HEK293 (cell line): ENCODE measurements around the gene DAP.

Experiments
- CTCF ChIA-PET: fragments of 350-600 bp; formaldehyde crosslinking; extraction: SDS; loops from one replicate; lab custom pipeline; 2021; ENCODE audit warnings: antibody characterized with exemption; lab: Yijun Ruan, JAX
- POLR2A ChIA-PET: fragments of 300-600 bp; formaldehyde crosslinking; extraction: SDS; loops from one replicate; lab custom pipeline; 2020; ENCODE audit warnings: antibody characterized with exemption, inconsistent platforms; lab: Yijun Ruan, JAX
- H3K27ac ChIP-seq: fragments of 200-500 bp; sonication (Bioruptor generic); 2 replicates; pipeline ENCODE4 v1.5.1; 2014; ENCODE audit warnings: low read depth, low read length, control low read depth, inconsistent platforms; ENCODE audit errors: extremely low read depth
- H3K36me3 ChIP-seq, 2 experiments: fragments of 200-500 bp in 1 of 2; sonication (Bioruptor generic) in 1 of 2; 1 replicate in 1 of 2; 2 replicates in 1 of 2; pipeline ENCODE4 v1.5.1; 2014 to 2017; ENCODE audit warnings: inconsistent platforms in 2 of 2, low read length in 2 of 2; ENCODE audit not compliant: control insufficient read depth in 2 of 2, insufficient read depth in 1 of 2
- H3K4me1 ChIP-seq: fragments of 200-500 bp; sonication (Bioruptor generic); 2 replicates; pipeline ENCODE4 v1.5.1; 2014; ENCODE audit warnings: mild to moderate bottlenecking, low read length, inconsistent platforms; ENCODE audit not compliant: control insufficient read depth, insufficient read depth
- H3K4me3 ChIP-seq: 2 replicates; pipeline ENCODE4 v1.5.1; 2011; ENCODE audit warnings: low read depth, mild to moderate bottlenecking, control low read depth, low read length, moderate library complexity
- H3K9me3 ChIP-seq: fragments of 200-500 bp; sonication (Bioruptor generic); 2 replicates; pipeline ENCODE4 v1.5.1; 2014; ENCODE audit warnings: low read depth, low read length, inconsistent platforms; ENCODE audit not compliant: control insufficient read depth, insufficient read depth
- GLI4 ChIP-seq: fragments of 450-650 bp; formaldehyde crosslinking; IDR thresholded peaks from 2 replicates; pipeline ENCODE4 v1.5.1; 2016; ENCODE audit warnings: missing biosample characterization, missing genetic modification characterization
- ZBTB1 ChIP-seq: fragments of 450-650 bp; formaldehyde crosslinking; IDR thresholded peaks from 2 replicates; pipeline ENCODE4 v1.5.1; 2016; ENCODE audit warnings: missing biosample characterization, missing genetic modification characterization
- ZNF112 ChIP-seq: fragments of 450-650 bp; formaldehyde crosslinking; IDR thresholded peaks from 2 replicates; pipeline ENCODE4 v1.5.0; 2017; ENCODE audit warnings: missing biosample characterization, missing genetic modification characterization
- ZNF157 ChIP-seq: fragments of 450-650 bp; formaldehyde crosslinking; IDR thresholded peaks from 2 replicates; pipeline ENCODE4 v1.5.1; 2016; ENCODE audit warnings: missing biosample characterization, missing genetic modification characterization
- ZNF169 ChIP-seq: fragments of 450-650 bp; formaldehyde crosslinking; IDR thresholded peaks from 2 replicates; pipeline ENCODE4 v1.5.1; 2016; ENCODE audit warnings: missing biosample characterization, missing genetic modification characterization
- ZNF175 ChIP-seq: fragments of 450-650 bp; formaldehyde crosslinking; IDR thresholded peaks from 2 replicates; pipeline ENCODE4 v1.5.1; 2016; ENCODE audit warnings: missing biosample characterization, missing genetic modification characterization
- ZNF19 ChIP-seq: fragments of 450-650 bp; formaldehyde crosslinking; IDR thresholded peaks from 2 replicates; pipeline ENCODE4; 2016; ENCODE audit warnings: missing biosample characterization, missing genetic modification characterization, low read depth
- ZNF223 ChIP-seq: fragments of 450-650 bp; formaldehyde crosslinking; IDR thresholded peaks from 2 replicates; pipeline ENCODE4 v1.5.1; 2016; ENCODE audit warnings: missing biosample characterization, missing genetic modification characterization
- ZNF324 ChIP-seq: fragments of 450-650 bp; formaldehyde crosslinking; IDR thresholded peaks from 2 replicates; pipeline ENCODE4 v1.5.1; 2016; ENCODE audit warnings: missing biosample characterization, missing genetic modification characterization
- ZNF654 ChIP-seq: fragments of 450-650 bp; formaldehyde crosslinking; IDR thresholded peaks from 2 replicates; pipeline ENCODE4 v1.5.1; 2016; ENCODE audit warnings: low read depth, missing biosample characterization, missing genetic modification characterization
- TF ChIP-seq, protein P1 (sequence below): fragments of 450-650 bp; formaldehyde crosslinking; IDR thresholded peaks from 2 replicates; pipeline ENCODE4 v1.5.1; 2016; ENCODE audit warnings: missing biosample characterization, missing genetic modification characterization
- TF ChIP-seq, protein P2 (sequence below): fragments of 450-650 bp; formaldehyde crosslinking; IDR thresholded peaks from 2 replicates; pipeline ENCODE4 v1.5.1; 2016; ENCODE audit warnings: missing biosample characterization, missing genetic modification characterization
- TF ChIP-seq, protein P3 (sequence below): fragments of 450-650 bp; formaldehyde crosslinking; IDR thresholded peaks from 2 replicates; pipeline ENCODE4 v1.5.1; 2017; ENCODE audit warnings: missing biosample characterization, missing genetic modification characterization
- TF ChIP-seq, protein P4 (sequence below): fragments of 450-650 bp; formaldehyde crosslinking; IDR thresholded peaks from 2 replicates; pipeline ENCODE4 v1.5.1; 2016; ENCODE audit warnings: missing biosample characterization, missing genetic modification characterization
- TF ChIP-seq, protein P5 (sequence below): fragments of 450-650 bp; IDR thresholded peaks from 2 replicates; pipeline ENCODE4 v1.5.1; 2018; ENCODE audit warnings: missing biosample characterization, missing genetic modification characterization
- TF ChIP-seq, protein P6 (sequence below): fragments of 450-650 bp; formaldehyde crosslinking; IDR thresholded peaks from 2 replicates; pipeline ENCODE4 v1.5.1; 2016; ENCODE audit warnings: missing biosample characterization, missing genetic modification characterization

Gene DAP

DNA sequence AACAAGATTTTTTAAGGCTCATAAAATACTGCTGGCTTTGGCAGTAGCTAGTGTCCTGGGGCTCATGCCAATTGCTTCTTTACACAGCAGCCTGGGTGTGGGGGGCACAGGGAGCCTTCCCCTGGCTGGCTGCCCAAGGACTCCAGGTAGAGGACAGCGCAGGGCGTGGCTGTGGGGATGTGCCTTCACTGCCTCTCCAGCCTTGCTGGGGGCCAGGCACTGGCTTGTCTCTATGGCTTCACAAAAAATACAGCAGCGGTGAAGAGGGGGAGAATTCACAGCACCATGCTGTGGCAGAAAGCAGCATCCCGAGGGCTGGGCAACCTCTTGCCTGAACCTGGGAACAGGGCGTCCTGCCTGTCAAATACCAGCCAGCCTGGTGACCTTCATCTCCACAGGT, 57.4 kb downstream of the DAP start:
- H3K36me3 ChIP-seq: peaks cover 0 to 3% of the 10 kb centered on the region in 2 experiments; a peak in 1 of 3 replicates
- ChIA-PET CTCF (interaction anchor here (0.5 to 2.5 kb wide), 9 partner anchors 8 to 489 kb away, joined by 3 to 10 read pairs (median 4); no protein-coding TSS in a partner anchor), POLR2A (no interaction called here)
- H3K27ac ChIP-seq: no peak overlapping the region
- no peak overlapping the region for H3K4me3 ChIP-seq
- no peaks in the 10 kb centered on the region for H3K4me1 ChIP-seq
- TF ChIP-seq ZNF169 (tag by site-specific recombination) (no peak), ZNF157 (tag by site-specific recombination) (no peak), ZNF223 (tag by site-specific recombination) (no peak)
- H3K9me3 ChIP-seq: no peaks in the 10 kb centered on the region

DNA sequence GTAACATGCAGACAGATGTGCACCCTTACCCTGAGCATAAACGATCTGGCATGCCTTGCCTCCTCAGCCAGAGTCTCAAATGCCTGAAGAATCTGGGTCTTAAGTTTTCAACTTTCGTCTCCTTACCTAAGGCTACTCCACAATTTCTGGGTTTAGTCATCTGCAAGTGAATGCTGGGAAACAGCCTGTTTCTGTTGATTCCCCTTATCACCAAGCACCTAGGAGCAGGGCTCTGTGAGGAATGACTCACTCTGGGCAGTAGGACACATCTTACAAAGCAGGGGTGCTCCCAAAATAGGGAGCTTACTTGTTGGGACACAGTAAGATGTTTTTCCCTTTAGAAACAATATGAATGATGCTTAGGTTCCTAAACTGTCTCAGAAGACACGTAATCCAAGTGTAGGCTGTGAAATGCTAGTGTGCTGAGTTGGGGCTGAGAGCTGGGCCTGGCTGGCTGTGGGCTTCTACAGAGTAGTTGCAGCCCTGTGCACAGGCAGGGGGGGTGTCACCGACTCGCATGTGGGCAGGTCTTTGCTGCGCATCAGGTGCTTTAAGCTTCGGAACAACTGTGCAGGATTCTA, 58.0 kb downstream of the DAP start:
- H3K4me1 ChIP-seq: no peaks in the 10 kb centered on the region
- H3K27ac ChIP-seq: no peak overlapping the region
- peaks cover 0 to 3% of the 10 kb centered on the region in 2 experiments; a peak in 1 of 3 replicates for H3K36me3 ChIP-seq
- H3K9me3 ChIP-seq: no peaks in the 10 kb centered on the region
- ChIA-PET CTCF (interaction anchor here (0.6 to 2.5 kb wide), 18 partner anchors 8 to 489 kb away, joined by 3 to 12 read pairs (median 4); no protein-coding TSS in a partner anchor), POLR2A (no interaction called here)
- TF ChIP-seq, protein P1, sequence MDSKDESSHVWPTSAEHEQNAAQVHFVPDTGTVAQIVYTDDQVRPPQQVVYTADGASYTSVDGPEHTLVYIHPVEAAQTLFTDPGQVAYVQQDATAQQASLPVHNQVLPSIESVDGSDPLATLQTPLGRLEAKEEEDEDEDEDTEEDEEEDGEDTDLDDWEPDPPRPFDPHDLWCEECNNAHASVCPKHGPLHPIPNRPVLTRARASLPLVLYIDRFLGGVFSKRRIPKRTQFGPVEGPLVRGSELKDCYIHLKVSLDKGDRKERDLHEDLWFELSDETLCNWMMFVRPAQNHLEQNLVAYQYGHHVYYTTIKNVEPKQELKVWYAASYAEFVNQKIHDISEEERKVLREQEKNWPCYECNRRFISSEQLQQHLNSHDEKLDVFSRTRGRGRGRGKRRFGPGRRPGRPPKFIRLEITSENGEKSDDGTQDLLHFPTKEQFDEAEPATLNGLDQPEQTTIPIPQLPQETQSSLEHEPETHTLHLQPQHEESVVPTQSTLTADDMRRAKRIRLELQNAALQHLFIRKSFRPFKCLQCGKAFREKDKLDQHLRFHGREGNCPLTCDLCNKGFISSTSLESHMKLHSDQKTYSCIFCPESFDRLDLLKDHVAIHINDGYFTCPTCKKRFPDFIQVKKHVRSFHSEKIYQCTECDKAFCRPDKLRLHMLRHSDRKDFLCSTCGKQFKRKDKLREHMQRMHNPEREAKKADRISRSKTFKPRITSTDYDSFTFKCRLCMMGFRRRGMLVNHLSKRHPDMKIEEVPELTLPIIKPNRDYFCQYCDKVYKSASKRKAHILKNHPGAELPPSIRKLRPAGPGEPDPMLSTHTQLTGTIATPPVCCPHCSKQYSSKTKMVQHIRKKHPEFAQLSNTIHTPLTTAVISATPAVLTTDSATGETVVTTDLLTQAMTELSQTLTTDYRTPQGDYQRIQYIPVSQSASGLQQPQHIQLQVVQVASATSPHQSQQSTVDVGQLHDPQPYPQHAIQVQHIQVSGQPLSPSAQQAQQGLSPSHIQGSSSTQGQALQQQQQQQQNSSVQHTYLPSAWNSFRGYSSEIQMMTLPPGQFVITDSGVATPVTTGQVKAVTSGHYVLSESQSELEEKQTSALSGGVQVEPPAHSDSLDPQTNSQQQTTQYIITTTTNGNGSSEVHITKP (tag by site-specific recombination): peak; percentile 81
- TF ChIP-seq, protein P2, sequence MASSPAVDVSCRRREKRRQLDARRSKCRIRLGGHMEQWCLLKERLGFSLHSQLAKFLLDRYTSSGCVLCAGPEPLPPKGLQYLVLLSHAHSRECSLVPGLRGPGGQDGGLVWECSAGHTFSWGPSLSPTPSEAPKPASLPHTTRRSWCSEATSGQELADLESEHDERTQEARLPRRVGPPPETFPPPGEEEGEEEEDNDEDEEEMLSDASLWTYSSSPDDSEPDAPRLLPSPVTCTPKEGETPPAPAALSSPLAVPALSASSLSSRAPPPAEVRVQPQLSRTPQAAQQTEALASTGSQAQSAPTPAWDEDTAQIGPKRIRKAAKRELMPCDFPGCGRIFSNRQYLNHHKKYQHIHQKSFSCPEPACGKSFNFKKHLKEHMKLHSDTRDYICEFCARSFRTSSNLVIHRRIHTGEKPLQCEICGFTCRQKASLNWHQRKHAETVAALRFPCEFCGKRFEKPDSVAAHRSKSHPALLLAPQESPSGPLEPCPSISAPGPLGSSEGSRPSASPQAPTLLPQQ (tag by site-specific recombination): no peak
- no peak overlapping the region for H3K4me3 ChIP-seq

DNA sequence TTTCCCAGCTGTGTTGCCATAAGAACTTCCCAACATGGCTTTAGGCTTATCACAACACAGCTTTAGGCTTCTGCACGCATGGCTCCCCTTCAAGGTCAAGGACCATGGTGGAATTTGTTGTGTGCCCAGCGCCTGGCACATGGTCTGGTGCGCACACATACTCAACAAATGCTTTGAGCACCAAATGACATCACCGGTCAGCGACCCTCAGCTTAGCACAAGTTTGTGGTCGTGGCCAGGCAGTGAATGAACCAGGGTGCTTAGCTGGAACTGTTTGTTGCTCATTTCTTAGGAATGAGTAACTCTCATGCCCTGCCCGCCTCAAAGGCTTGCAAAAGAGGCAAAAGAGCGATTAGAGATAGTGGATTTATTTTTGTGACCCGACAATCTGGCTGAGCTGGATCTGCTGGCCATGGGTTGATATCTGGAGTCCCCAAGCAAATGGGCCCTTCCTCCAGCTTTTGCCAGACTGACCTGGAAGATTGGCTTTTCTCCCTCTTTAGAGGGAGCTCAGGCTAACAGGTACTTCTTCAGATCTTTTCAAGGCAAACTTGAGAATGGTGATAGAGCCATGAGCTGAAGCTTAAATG, 58.9 kb downstream of the DAP start:
- POLR2A ChIA-PET: no interaction called here
- no peaks in the 10 kb centered on the region for H3K4me1 ChIP-seq
- H3K9me3 ChIP-seq: no peaks in the 10 kb centered on the region
- H3K36me3 ChIP-seq: no peaks in the 10 kb centered on the region
- no peak overlapping the region for H3K27ac ChIP-seq
- no peak overlapping the region for H3K4me3 ChIP-seq
- CTCF ChIA-PET: interaction anchor here (0.6 to 2.5 kb wide), 22 partner anchors 10 to 639 kb away, joined by 3 to 12 read pairs (median 4); no protein-coding TSS in a partner anchor
- TF ChIP-seq ZBTB1 (no peak), ZNF112 (tag by site-specific recombination) (no peak), ZNF324 (tag by site-specific recombination) (no peak), GLI4 (tag by site-specific recombination) (no peak), ZNF19 (tag by site-specific recombination) (no peak), ZNF654 (tag by site-specific recombination) (no peak), ZNF175 (tag by site-specific recombination) (no peak)
- TF ChIP-seq, protein P3, sequence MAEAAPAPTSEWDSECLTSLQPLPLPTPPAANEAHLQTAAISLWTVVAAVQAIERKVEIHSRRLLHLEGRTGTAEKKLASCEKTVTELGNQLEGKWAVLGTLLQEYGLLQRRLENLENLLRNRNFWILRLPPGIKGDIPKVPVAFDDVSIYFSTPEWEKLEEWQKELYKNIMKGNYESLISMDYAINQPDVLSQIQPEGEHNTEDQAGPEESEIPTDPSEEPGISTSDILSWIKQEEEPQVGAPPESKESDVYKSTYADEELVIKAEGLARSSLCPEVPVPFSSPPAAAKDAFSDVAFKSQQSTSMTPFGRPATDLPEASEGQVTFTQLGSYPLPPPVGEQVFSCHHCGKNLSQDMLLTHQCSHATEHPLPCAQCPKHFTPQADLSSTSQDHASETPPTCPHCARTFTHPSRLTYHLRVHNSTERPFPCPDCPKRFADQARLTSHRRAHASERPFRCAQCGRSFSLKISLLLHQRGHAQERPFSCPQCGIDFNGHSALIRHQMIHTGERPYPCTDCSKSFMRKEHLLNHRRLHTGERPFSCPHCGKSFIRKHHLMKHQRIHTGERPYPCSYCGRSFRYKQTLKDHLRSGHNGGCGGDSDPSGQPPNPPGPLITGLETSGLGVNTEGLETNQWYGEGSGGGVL (tag by site-specific recombination): no peak
- TF ChIP-seq, protein P4, sequence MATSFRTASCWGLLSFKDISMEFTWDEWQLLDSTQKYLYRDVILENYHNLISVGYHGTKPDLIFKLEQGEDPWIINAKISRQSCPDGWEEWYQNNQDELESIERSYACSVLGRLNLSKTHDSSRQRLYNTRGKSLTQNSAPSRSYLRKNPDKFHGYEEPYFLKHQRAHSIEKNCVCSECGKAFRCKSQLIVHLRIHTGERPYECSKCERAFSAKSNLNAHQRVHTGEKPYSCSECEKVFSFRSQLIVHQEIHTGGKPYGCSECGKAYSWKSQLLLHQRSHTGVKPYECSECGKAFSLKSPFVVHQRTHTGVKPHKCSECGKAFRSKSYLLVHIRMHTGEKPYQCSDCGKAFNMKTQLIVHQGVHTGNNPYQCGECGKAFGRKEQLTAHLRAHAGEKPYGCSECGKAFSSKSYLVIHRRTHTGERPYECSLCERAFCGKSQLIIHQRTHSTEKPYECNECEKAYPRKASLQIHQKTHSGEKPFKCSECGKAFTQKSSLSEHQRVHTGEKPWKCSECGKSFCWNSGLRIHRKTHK: no peak
- TF ChIP-seq, protein P5, sequence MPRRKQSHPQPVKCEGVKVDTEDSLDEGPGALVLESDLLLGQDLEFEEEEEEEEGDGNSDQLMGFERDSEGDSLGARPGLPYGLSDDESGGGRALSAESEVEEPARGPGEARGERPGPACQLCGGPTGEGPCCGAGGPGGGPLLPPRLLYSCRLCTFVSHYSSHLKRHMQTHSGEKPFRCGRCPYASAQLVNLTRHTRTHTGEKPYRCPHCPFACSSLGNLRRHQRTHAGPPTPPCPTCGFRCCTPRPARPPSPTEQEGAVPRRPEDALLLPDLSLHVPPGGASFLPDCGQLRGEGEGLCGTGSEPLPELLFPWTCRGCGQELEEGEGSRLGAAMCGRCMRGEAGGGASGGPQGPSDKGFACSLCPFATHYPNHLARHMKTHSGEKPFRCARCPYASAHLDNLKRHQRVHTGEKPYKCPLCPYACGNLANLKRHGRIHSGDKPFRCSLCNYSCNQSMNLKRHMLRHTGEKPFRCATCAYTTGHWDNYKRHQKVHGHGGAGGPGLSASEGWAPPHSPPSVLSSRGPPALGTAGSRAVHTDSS: no peak
- TF ChIP-seq, protein P6, sequence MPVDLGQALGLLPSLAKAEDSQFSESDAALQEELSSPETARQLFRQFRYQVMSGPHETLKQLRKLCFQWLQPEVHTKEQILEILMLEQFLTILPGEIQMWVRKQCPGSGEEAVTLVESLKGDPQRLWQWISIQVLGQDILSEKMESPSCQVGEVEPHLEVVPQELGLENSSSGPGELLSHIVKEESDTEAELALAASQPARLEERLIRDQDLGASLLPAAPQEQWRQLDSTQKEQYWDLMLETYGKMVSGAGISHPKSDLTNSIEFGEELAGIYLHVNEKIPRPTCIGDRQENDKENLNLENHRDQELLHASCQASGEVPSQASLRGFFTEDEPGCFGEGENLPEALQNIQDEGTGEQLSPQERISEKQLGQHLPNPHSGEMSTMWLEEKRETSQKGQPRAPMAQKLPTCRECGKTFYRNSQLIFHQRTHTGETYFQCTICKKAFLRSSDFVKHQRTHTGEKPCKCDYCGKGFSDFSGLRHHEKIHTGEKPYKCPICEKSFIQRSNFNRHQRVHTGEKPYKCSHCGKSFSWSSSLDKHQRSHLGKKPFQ (tag by site-specific recombination): no peak
